K562 treated with DMSO at 1 percent for 12 hours (cell line): Measurements from ENCODE around the gene NR2F1-AS1. TPM values are rescaled to one million over a fixed set of nuclear protein-coding genes. Genes with fewer than 3 reads are reported as not detected.

ENCODE experiments used
- total RNA-seq: library from RNA; unstranded; fragments of 300-600 nt; gene quantifications from 2 replicates; pipeline ENCODE4 v1.2.3, GENCODE V29; 2022; ENCODE audit not compliant: insufficient read depth

The NR2F1-AS1 gene
- total RNA-seq = not detected in 2 replicates

DNA sequence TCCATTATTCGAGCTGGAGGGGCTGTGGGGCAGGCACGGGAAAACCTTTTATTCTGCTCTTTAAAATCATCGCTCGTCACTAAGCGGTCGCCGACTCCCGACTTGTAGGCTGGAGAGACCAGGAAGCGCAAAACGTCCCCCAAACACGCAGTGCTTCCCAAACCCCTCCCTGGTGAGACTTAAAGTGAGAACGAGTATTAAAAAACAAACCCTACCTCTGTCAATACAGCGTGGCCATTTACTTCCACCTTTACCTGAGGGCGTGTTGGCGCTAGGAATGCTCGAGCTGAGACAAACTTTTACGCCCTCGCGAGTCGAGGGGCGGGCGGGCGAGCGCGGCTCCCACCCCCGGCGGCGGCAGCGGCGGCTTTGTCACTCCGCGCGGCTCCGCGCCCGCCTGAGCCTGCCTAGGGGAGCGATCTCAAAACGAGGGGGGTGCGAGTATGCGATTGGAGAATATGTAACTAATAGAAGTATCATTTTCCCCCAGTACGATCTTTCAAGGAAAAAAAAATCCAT lies at the start of gene NR2F1-AS1:
Gene NR2F1-AS1 (minus strand): TSS at position 293 of the 519 bp plus-strand sequence.

GRCh38 chr5:93582677-93583438 lies 1.8 kb upstream of the NR2F1-AS1 start, which contains the start of gene NR2F1:
Gene NR2F1, plus strand, starts transcription at chr5:93583222. Its CDS starts 1,802 bp downstream, at chr5:93585024.

Other genes starting within 250 kb of the NR2F1-AS1 start
- not detected in 2 replicates for gene NR2F1, start 2.0 kb upstream of the NR2F1-AS1 start, total RNA-seq
- gene POU5F2, start 160.4 kb upstream of the NR2F1-AS1 start, total RNA-seq = not detected in 2 replicates